Neuronal stem cell (in vitro differentiated cells): ENCODE measurements around the gene KANK3.
"Not testable (repeated sequence)": the region's sequence is repeated elsewhere in the genome, so short reads cannot be mapped to it uniquely, and the experiment has no call there.

Source experiments
- DNase-seq: peaks from one replicate; pipeline ENCODE4 v3.0.0-alpha.2; 2013; ENCODE audit warnings: low spot score
- H2AFZ ChIP-seq: one replicate; pipeline ENCODE4 v1.6.1; 2013; ENCODE audit warnings: mild to moderate bottlenecking, low read length, inconsistent platforms
- H2AK5ac ChIP-seq: 2 replicates; pipeline ENCODE4 v1.6.1; 2013; ENCODE audit warnings: low read depth, mild to moderate bottlenecking, inconsistent platforms, low read length, moderate library complexity, mixed read lengths
- H2BK120ac ChIP-seq: 2 replicates; pipeline ENCODE4 v1.6.1; 2013; ENCODE audit warnings: low read depth, mild to moderate bottlenecking, inconsistent platforms, low read length, moderate library complexity, mixed read lengths
- H2BK12ac ChIP-seq: one replicate; pipeline ENCODE4 v1.6.1; 2013; ENCODE audit warnings: low read length, inconsistent platforms
- H2BK15ac ChIP-seq: 2 replicates; pipeline ENCODE4 v1.6.1; 2013; ENCODE audit warnings: mild to moderate bottlenecking, low read length, inconsistent platforms, mixed read lengths
- H2BK5ac ChIP-seq: one replicate; pipeline ENCODE4 v1.6.1; 2013; ENCODE audit warnings: inconsistent platforms, mild to moderate bottlenecking, low read length, moderate library complexity
- H3K14ac ChIP-seq: one replicate; pipeline ENCODE4 v1.6.1; 2013; ENCODE audit warnings: low read length, inconsistent platforms
- H3K18ac ChIP-seq: 2 replicates; pipeline ENCODE4 v1.6.1; 2013; ENCODE audit warnings: low read length, inconsistent platforms
- H3K23ac ChIP-seq: 2 replicates; pipeline ENCODE4 v1.6.1; 2013; ENCODE audit warnings: low read depth, mild to moderate bottlenecking, mixed read lengths, low read length, inconsistent platforms; ENCODE audit not compliant: poor library complexity
- H3K27ac ChIP-seq: replicated peaks from 3 replicates; pipeline ENCODE4 v1.5.1; 2013; ENCODE audit warnings: low read length, inconsistent platforms
- H3K27me3 ChIP-seq, 3 experiments: 2 replicates each; pipeline ENCODE4 v1.6.1; 2013; ENCODE audit warnings: low read length in 3 of 3, mild to moderate bottlenecking in 2 of 3, inconsistent platforms in 1 of 3, low read depth in 1 of 3, mixed read lengths in 1 of 3, moderate library complexity in 1 of 3; ENCODE audit not compliant: control insufficient read depth in 3 of 3, insufficient read depth in 3 of 3
- H3K36me3 ChIP-seq, 2 donors: replicated peaks in 1 of 2; 2 replicates each; pipeline ENCODE4 v1.6.1; 2013; ENCODE audit warnings: low read length in 2 of 2; ENCODE audit not compliant: control insufficient read depth in 2 of 2, insufficient read depth in 2 of 2
- H3K4ac ChIP-seq: 2 replicates; pipeline ENCODE4 v1.6.1; 2013; ENCODE audit warnings: inconsistent platforms, mild to moderate bottlenecking, low read length, moderate library complexity
- H3K4me1 ChIP-seq, 2 donors: 1 replicate in 1 of 2; 2 replicates in 1 of 2; pipeline ENCODE4 v1.6.1; 2013; ENCODE audit warnings: low read length in 2 of 2, low read depth in 1 of 2; ENCODE audit not compliant: control insufficient read depth in 2 of 2, insufficient read depth in 1 of 2
- H3K4me2 ChIP-seq: one replicate; pipeline ENCODE4 v1.6.1; 2013; ENCODE audit warnings: mild to moderate bottlenecking, low read length, inconsistent platforms; ENCODE audit not compliant: insufficient read depth, poor library complexity, severe bottlenecking
- H3K4me3 ChIP-seq, 2 donors: 2 replicates each; pipeline ENCODE4 v1.5.1; 2013; ENCODE audit warnings: low read length in 2 of 2, mild to moderate bottlenecking in 2 of 2, inconsistent platforms in 1 of 2, moderate library complexity in 1 of 2
- H3K79me1 ChIP-seq: one replicate; pipeline ENCODE4 v1.6.1; 2013; ENCODE audit warnings: low read depth, mild to moderate bottlenecking, inconsistent platforms, low read length, moderate library complexity
- H3K9ac ChIP-seq: one replicate; pipeline ENCODE4 v1.6.1; 2013; ENCODE audit warnings: mild to moderate bottlenecking, low read depth, low read length, inconsistent platforms; ENCODE audit not compliant: poor library complexity
- H3K9me3 ChIP-seq, 2 donors: replicated peaks in 1 of 2; 2 replicates each; pipeline versions ENCODE3 to v1.6.1; 2013; ENCODE audit warnings: low read length in 2 of 2, mild to moderate bottlenecking in 2 of 2, inconsistent platforms in 1 of 2, low read depth in 1 of 2, mixed read lengths in 1 of 2, moderate library complexity in 1 of 2; ENCODE audit not compliant: control insufficient read depth in 2 of 2, insufficient read depth in 1 of 2
- H4K8ac ChIP-seq: one replicate; pipeline ENCODE4 v1.6.1; 2013; ENCODE audit warnings: low read depth, mild to moderate bottlenecking, inconsistent platforms, low read length, moderate library complexity
- H4K91ac ChIP-seq: one replicate; pipeline ENCODE4 v1.6.1; 2013; ENCODE audit warnings: low read length, low read depth, mild to moderate bottlenecking, inconsistent platforms; ENCODE audit not compliant: poor library complexity
- WGBS, 2 donors: extraction: QIAGEN DNeasy Blood & Tissue Kit; methylation state at CpG; one replicate each; pipeline ENCODE4 v1.1.7; 2013; ENCODE audit warnings: missing lambda C conversion rate in 2 of 2, mixed read lengths in 1 of 2; ENCODE audit not compliant: insufficient read length in 2 of 2, insufficient replicate concordance in 1 of 2; ENCODE audit errors: extremely low coverage in 2 of 2; 5-methylcytosine and 5-hydroxymethylcytosine counted together

Gene KANK3

DNA sequence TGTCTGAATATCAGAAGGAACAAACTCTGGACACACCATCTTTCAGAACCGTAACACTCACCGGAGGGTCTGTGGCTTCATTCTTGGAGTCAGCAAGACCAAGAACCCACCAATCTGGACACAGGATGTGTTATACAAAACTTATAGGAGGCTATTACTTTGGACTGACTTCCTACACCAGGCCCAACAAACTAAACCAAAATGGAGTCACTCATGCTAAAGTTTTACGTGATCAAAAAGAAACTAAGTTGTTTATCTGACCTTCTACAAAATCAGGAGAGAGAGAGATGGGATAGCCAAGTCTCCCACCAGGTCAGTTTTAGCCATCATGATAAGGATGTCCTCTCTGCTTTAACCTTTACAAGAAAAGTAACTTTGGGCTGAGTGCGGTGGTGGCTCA, 43.9 kb upstream of the KANK3 start:
- Histone ChIP-seq H3K14ac (no peak overlapping the region), H3K4ac (no peak overlapping the region), H3K79me1 (peaks cover 7% of the 10 kb centered on the region), H2BK12ac (no peak overlapping the region), H3K27me3 (no peaks in the 10 kb centered on the region), H3K27ac (no peak overlapping the region), H3K4me3 (no peak overlapping the region), H2AK5ac (no peak overlapping the region), H3K9me3 (no peaks in the 10 kb centered on the region), H2BK5ac (no peak overlapping the region), H2BK120ac (no peak overlapping the region), H3K4me1 (peaks cover 5 to 9% of the 10 kb centered on the region in 2 donors), H2AFZ (no peak overlapping the region), H3K23ac (no peak overlapping the region), H3K9ac (no peak overlapping the region), H4K8ac (no peak overlapping the region), H3K18ac (no peak overlapping the region), H3K36me3 (peaks cover 0 to 7% of the 10 kb centered on the region in 2 donors), H4K91ac (no peak overlapping the region), H3K4me2 (no peak overlapping the region), H2BK15ac (no peak overlapping the region)
- WGBS, 2 donors, result no CpG with 5 or more reads among the region's 4 CpGs
- DNase-seq, result no peak

GRCh38 chr19:8386419-8386818, 43.4 kb upstream of the KANK3 start:
- not testable (repeated sequence) for H3K4me2 ChIP-seq, H2BK15ac ChIP-seq, H2BK5ac ChIP-seq, H3K4me1 ChIP-seq, H3K4ac ChIP-seq, H2BK12ac ChIP-seq, H3K23ac ChIP-seq, H2AFZ ChIP-seq, H4K91ac ChIP-seq, H3K4me3 ChIP-seq, H3K27ac ChIP-seq, H4K8ac ChIP-seq, DNase-seq, H2BK120ac ChIP-seq, H3K36me3 ChIP-seq, H3K79me1 ChIP-seq, H3K9ac ChIP-seq, H3K27me3 ChIP-seq, H3K9me3 ChIP-seq, H3K18ac ChIP-seq, H2AK5ac ChIP-seq, H3K14ac ChIP-seq
- no CpG with 5 or more reads among the region's 9 CpGs for WGBS, 2 donors

- H4K91ac ChIP-seq, H2AK5ac ChIP-seq, H3K4me2 ChIP-seq, H3K14ac ChIP-seq, H2AFZ ChIP-seq, H3K4me3 ChIP-seq, H3K79me1 ChIP-seq, H3K9ac ChIP-seq, H3K4ac ChIP-seq, H2BK15ac ChIP-seq, H3K4me1 ChIP-seq, H3K18ac ChIP-seq, H3K36me3 ChIP-seq, H3K27ac ChIP-seq, DNase-seq, H3K27me3 ChIP-seq, H4K8ac ChIP-seq, H2BK120ac ChIP-seq, H3K23ac ChIP-seq, H2BK5ac ChIP-seq, H3K9me3 ChIP-seq, H2BK12ac ChIP-seq: not testable (repeated sequence)
- no CpG with 5 or more reads among the region's 3 CpGs for WGBS, 2 donors
Measured at GRCh38 chr19:8385566-8385965, 42.5 kb upstream of the KANK3 start.

GRCh38 chr19:8385103-8385502, 42.0 kb upstream of the KANK3 start:
- H3K9me3 ChIP-seq, H3K27me3 ChIP-seq, H3K14ac ChIP-seq, H3K23ac ChIP-seq, H3K4me3 ChIP-seq, H2AFZ ChIP-seq, DNase-seq, H3K27ac ChIP-seq, H3K36me3 ChIP-seq, H4K8ac ChIP-seq, H2AK5ac ChIP-seq, H2BK5ac ChIP-seq, H4K91ac ChIP-seq, H3K18ac ChIP-seq, H3K9ac ChIP-seq, H2BK120ac ChIP-seq, H3K4ac ChIP-seq, H2BK12ac ChIP-seq, H2BK15ac ChIP-seq, H3K79me1 ChIP-seq, H3K4me2 ChIP-seq, H3K4me1 ChIP-seq: not testable (repeated sequence)
- no CpG with 5 or more reads among the region's 2 CpGs for WGBS, 2 donors
